8988T (cell line): ENCODE results near the gene RPL28.
"Not testable (repeated sequence)": the region's sequence is repeated elsewhere in the genome, so short reads cannot be mapped to it uniquely, and the experiment has no call there.

ENCODE experiments used
- DNase-seq: peaks from one replicate; pipeline ENCODE4 v3.0.0; 2011

The RPL28 gene

DNA sequence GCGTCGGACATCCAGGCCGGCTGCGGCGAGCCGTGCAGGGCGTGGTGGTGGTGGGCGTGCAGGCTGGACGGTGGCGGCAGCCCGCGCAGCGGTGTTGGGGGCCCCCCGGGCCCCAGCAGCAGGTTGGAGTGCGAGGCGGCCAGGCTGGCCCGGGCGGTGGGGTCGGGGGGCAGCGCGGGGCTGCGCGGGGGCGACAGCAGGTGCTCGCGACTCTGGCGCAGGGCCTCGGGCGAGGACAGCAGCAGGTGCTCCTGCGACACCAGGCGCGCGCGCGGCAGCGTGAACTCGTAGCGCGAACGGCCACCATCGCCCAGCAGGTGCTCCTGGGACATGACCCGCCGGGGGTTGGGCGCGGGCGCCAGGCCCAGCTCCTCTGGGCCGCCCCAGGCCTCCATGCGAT lies 47.6 kb downstream of the RPL28 start:
- DNase-seq: no peak

DNA sequence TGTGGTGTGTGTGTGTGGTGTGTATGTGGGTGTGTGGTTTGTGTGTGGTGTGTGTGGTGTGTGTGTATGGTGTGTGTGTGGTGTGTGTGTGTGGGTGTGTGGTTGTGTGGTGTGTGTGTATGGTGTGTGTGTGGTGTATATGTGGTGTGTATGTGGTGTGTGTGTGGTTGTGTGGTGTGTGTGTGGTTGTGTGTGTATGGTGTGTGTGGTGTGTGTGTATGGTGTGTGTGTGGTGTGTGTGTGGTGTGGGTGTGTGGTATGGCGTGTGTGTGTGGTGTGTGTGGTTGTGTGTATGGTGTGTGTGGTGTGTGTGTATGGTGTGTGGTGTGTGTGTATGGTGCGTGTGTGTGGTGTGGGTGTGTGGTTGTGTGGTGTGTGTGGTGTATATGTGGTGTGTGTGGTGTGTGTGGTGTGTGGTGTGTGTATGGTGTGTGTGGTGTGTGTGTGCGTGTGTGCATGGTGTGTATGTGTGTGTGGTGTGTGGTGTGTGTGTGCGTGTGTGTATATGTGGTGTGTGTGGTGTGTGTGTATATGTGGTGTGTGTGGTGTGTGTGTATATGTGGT lies 48.7 kb downstream of the RPL28 start:
- DNase-seq: no peak

DNA sequence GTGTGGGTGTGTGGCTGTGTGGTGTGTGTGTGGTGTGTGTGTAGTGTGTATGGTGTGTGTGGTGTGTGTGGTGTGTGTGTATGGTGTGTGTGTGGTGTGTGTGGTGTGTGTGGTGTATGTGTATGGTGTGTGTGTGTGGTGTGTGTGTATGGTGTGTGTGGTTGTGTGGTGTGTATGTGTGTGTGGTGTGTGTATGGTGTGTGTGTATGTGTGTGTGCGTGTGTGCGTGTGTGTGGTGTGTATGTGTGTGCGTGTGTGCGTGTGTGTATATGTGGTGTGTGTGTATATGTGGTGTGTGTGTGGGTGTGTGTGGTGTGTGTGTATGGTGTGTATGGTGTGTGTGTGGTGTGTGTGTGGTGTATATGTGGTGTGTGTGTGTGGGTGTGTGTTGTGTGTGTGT lies 49.3 kb downstream of the RPL28 start:
- no peak for DNase-seq

DNA sequence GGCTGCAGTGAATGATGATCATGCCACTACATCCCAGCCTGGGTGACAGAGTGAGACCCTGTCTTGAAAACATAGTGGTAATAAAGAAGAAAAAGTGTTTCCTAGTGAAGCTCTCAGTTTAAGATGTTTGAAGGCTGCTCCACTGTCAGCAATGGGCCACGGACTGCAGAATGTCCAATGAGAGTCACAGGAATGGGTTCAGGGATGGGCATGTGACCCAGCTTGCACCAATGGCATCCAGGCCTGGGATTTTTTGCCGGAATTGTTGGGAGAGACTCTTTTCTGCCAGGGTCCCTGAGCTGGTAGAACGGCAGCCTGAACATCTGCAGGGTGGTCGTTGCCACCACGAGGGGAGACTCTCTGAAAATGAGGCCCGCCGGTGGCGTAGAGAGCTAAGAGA lies 51.1 kb downstream of the RPL28 start:
- no peak for DNase-seq

DNA sequence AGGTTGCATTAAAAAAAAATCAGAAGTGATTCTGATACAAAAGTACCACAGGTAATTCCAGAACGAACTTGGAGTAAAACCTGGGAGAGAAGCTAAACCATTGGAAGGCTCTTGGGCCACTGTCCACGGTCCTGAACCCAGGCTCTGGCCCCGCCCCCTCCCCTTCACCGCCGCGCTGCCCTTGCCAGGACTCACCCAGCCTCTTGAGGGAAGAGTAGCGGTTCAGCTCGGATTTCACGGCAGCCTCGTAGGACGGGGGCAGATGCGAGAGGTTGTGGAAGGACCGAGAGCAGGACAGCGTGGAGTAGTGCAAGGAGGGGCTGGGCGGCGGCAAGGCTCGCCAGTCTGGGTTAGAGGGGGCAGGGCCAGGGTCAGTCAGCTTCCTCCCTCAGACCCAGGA lies 51.7 kb downstream of the RPL28 start:
- DNase-seq: no peak

DNA sequence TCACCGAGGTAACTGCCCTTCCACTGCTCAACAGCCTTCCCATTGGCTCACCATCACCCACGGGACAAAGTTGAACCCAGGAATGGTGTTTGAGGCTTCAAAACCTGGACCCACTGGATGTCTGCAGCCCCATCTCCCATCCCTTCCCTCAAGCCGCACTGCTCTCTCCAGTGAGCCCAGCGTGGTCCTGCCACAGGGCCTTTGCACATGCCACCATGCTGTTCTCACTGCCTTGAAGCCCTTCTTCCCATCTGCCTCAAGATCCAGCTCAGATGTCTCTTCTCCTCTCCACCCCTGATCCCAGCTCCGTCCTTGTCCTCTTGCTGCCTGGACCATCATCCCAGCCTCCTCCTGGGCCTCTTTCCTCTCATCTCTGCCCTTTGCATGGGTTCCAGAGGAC lies 53.3 kb downstream of the RPL28 start:
- DNase-seq: no peak

DNA sequence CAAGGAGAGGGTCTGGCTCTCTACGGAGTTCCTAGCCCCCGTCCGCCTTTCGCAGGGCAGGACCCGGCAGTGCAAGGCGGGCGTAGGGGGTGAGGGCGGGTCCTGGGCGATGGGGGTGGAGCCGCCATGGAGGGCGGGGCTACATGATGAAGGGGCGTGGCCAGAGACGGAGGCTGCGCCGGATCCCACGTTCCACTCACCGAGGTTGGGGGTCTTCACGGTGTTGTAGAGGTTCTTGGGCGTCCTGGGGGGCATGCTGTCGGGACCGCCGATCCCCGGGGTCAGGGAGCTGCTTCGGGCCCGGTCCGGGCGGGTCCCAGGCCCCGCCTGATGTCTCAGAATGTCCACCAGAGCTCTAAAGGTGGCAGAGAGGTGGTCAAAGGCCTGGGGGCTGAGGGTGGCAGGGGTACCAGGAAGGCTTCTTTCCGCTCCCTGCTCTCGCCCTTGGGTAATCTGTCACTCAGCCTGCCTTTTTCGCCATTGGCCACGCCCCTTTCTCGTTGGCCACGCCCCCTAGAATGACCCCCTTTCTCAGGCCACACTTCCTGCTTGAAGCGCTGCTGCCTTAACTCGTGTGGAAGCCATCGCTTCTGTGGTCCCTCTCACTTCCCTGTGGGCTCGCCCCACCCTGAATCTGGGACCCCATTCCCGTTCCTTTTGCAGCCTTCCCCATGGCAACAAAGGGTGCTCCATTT lies 54.8 kb downstream of the RPL28 start:
- DNase-seq: no peak

DNA sequence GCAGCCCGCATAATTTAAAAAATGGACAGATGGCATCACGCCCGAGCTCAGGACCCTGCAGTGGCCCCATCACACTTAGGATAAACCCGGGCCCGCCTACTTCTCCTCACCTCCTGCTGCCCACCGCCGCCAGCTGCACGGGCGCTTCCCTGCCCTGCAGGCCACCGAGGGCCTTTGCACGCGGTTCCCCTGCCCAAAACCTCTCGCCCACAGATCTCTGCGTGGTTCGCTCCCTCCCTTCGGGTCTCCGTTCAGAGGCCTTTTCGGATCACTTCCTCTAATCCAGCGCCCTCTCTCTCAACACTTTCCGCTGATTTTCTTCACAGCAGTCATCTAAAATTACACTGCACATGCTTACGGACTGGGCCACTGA lies 55.6 kb downstream of the RPL28 start:
- DNase-seq: no peak

DNA sequence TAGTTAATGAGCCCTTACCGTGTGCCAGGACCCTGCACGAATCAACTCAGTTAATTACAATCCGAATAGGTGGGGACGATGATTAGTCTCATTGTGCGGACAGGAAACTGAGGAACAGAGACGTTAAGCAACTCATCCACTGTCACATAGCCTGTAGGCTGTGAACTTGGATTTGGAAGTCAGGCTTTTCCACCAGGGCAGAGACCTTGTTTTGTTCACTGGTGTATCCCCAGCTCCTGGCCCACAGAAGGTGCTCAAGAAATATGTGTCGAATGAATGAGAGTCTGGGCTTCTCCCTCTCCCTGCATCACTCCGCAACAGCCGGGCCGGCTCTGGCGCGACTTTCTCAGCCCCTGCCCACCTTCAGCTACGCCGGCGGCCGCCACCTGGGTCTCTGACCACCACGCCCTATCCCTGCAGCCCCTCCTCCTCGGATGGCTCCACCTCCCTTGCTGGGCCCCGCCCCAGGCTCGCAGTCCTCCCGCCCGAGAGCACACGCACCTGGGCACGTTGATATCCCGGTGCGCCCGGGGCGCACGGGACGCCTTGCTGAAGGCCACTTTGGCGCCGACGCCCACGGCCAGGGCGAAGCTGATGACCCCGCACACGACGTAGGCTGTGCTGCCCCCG lies 56.1 kb downstream of the RPL28 start:
- DNase-seq: no peak

DNA sequence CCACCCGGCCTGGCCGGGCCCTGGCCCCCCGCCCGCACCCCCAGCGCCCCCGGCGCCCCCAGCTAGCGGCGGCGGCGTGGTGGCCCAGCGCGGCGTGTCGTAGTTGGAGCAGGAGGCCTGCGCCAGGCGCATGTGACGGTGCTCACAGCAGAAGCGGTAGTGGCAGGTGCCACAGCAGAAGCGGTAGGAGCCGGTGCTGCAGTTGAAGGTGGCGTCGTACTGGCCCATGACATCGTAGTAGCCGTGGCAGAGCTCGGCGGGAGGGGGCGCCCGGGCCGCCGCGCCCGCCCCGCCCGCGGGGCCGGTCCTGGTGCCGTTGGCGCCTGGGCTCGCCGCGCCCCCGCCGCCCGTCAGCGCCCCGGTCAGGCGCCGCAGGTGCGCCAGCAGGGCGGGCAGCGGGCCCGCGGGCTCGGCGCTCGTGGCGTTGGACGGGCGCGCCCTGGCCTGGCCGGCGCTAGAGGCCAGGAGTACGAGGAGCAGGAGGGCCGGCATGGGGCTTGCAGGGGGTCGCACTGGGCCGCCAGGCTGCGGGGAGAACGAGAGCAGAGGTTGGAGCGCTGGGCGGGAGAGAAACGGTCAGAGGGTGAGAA lies 56.7 kb downstream of the RPL28 start:
- no peak for DNase-seq

DNA sequence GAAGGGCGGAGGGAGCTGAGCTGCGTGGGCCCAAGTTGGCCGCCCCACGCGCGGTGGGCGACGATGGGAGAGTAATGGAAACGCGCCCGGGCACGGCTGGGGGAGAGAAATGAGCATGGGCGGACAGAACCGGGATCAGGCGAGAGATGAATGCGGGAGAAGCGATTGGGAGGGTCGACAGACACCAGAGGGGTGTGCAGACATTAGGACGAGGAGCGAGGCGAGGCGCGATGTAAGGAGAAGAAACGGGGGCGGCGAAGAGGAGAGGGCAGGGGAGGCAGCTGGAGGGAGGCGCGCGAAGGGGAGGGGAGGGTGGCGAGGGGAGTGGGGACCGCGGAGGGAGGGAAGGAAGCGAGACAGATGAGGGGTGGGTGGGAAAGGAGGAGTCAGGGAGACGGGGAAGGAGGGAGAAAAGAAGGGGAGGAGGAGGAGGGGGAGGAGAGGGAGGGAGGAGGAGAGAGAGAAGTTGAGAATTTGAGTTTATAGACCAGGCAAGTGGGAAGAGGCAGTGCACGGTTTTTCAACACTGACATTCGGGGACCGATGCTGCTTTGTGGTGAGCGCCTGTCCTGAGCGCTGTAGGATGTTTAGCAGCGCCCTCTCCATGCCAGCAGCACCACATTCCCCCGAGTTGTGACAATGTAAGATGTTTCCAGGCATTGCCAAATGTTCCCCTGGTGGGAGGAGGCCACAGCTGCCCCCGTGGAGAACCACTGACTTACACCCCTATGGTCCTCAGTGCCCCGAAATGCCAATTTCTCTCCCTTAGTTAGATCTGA lies 57.5 kb downstream of the RPL28 start, which contains the start of gene SHISA7:
SHISA7 (minus strand) TSS at position 256 of the 779 bp plus-strand sequence. CDS start 437 bp downstream, outside the sequence.
- no peak for DNase-seq

DNA sequence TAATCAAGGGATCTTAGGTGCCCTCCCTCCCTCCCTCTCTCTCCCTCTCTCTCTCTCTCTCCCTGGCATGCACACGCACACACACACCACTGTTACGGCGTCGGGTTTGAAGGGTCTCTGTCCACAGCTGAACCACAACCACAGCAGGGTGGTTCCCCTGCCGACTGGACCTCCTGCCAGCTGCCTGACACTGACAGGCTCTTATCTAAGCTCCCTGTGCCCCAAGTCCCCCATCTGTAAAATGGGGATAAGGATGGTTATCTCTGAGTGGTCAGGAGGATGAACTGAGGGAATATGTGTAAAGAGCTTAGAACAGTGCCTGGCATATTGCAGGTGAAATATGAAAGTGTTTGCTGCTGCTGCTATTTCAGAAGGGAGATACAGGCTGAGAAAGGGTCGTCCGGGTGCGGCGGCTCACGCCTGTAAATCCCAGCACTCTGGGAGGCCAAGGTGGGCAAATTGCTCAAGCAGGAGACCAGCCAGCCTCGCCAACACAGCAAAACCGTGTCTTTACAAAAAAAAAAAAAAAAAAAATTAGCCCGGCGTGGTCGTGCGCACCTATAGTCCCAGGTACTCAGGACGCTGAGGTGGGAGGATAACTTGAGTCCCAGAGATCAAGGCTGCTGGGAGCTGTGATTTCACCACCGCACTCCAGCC lies 58.2 kb downstream of the RPL28 start:
- DNase-seq: no peak

DNA sequence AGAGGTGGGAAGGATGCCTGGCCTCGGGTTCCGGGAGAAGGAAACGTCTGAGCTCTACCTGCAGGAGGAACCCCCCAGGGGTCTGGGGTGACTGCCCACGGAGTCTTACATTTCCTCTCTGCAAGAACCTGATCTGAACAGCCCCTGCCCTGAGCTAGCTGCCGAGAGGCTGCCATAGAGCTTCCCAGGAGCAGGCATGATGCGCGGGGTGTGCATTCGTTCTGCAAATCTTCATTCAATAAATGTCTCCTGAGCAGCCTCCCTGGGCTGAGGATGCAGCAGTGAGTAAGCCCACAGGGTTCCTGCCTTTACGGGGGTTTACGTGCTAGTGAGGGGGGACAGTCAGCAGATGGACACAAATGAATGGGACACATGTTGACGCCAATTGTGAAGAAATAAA lies 58.9 kb downstream of the RPL28 start:
- no peak for DNase-seq

DNA sequence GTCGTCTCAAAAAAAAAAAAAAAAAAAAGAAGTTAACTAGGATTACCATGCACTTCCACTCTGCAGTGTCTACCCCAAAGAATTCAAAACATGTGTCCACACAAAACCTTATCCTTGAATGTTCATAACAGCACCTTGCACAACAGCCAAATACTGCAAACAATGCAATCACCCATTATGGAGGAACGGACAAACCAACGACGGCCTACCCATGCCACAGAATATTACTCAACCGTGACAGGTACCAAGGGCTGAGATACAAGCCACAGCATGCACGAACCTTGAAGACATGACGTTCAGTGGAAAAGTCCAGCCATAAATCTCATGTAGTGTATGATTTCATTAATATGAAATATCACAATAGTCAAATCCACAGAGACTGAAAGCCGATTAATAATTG lies 60.3 kb downstream of the RPL28 start:
- no peak for DNase-seq

DNA sequence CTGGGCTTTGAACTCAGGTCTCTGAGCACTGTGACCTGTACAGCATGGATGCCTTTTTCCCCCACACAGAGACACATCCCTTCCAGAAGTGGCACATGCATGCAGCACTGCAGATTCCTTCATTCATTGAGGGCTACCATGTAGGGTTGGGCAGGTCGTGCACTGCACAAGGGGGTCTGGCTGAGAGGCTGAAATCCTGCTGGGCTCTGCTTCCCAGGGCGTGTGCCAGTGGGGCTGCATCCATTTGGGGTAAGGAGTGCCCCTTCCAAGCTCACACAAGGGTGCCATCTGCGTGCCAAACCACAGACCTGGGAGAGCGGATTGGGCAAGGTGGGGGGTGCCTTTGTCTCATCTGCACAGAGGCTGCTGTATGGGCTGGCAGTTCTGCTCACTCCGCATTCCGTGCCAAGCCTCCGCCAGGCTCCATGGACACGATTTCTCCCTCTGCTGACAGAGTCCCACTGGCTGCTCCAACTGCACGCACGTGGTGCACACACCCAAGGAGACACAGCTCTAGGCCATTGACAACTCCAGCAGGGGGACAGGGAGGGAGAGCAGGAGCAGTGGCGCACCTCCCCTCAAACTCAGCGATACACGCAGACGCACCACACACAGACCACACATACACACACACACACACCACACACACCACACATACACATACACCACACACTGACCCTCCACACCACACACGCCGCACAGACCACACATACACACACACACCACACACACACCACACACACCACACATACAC lies 61.9 kb downstream of the RPL28 start:
- DNase-seq: peak; percentile 71

DNA sequence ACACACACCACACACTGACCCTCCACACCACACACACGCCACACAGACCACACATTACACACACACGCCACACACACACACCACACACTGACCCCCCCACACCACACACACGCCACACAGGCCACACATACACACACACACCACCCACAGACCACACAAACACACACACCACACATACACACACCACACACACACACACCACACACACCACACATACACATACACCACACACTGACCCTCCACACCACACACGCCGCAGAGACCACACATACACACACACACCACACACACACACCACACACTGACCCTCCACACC lies 62.4 kb downstream of the RPL28 start:
- DNase-seq: not testable (repeated sequence)

DNA sequence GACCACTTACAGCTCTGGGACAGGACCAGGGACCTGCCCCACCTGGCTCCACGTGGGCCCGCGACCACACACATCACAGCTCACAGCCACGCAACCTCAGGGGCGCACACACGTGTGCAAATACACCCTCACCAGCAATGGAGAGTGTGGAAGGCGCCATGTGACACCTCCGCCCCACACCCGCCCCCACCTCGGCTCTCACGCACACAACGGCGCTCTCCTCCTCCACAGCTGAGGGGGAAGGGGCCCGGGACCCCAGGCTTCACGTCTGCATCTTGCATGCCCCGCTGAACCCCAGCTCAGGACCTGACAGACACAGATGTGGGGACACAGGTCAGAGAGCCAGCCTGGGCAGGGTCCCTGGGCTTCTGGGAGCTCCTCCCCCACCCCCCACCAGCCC lies 63.7 kb downstream of the RPL28 start:
- DNase-seq: no peak

DNA sequence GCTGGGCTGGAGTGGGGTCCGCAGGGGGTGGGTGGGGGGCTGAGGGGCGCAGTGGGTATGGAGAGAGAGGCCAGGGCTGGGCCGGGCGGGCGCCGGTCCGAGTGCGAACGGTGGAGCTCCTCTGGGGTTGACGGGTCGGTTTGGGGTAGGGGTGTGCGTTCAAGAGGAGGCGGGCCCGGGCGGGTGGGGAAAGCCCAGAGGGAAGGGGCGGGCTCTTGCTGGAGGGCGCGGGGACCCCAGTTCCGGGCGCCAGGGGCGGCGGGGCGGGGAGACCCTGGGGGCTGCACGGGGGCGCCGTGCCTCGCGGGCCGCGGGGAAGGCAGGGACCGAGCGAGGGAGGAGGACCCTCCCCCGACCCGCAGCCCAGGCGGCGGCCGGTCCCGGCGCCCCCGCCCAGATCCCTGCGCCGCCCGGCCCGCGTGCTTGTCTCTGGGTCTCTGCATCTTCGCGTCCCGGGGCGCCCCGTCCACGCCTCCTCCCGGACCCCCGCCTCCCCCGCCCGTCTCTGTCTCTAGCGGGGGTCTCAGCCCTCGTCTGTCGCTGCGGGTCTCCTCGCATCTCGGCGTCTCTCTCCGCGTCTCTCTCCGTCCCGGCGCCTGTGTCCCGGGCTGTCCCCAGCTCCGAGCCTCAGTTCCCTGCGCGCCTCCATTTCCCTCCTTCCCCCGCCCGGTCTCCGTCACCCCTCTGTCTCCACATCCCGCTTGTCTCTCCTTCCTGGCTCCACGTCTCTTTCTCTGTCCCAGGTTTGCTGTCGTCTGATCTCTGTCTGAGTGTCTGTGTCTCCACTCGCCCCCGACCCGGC lies 65.6 kb downstream of the RPL28 start:
- no peak for DNase-seq

DNA sequence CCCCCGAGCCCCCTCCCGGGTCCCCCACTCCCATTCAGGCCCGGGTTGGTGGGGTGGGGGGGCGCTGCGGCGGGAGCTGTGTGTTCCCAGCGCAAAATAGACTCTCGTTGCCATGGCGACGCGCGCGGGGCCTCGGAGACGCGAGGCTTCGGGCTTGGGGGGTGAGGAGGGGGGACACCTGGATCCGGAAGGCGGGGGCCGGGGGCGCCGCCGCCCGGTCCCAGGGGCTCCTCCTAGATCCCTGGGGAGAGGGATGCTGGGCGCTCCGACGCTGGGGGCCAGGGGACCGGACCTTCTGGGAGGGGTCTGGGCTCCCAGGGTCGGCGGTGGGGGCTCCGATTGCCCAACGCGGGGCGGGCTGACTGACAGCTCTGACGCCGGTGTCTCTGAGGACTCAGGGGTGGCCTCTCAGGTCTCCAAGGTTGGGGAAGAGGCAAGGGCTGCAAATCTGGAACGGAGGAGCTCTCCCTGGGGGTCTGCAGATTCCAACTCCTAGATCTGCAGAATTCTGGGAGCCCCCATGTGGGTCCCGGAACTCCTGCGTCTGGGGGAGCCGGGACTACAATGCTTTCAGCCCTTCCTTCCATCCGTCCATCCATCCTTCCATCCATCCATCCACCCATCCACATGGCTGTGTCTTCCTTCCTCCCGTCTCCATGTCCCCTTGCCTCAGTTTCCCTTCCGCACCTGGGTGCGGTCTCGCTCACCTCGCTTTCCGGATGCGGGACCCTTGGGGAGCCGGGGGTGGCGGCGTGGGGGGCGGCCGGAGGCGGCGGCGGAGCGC lies 66.4 kb downstream of the RPL28 start:
- no peak for DNase-seq
